ENCODE measurements around the gene PLXNA4. TPM values are rescaled to one million over a fixed set of nuclear protein-coding genes. Genes with fewer than 3 reads are reported as not detected.

The PLXNA4 gene
- total and polyA plus RNA-seq, 4 donors, result 0.04 to 1.1 (median 0.41) TPM

GRCh38 chr7:132362059-132362458, 214.2 kb downstream of the PLXNA4 start:
- DNase-seq (ENCODE audit: low spot score), result no peak
- H3K27ac ChIP-seq (ENCODE audit: low read depth in 1 of 2, low read length in 2 of 2), result no peak overlapping the region
- no peak overlapping the region for H3K4me3 ChIP-seq (ENCODE audit: low read depth in 1 of 3, low read length in 3 of 3)
- TF ChIP-seq FOXA2 (IDR thresholded peaks at IDR 0.05), result no peak
- no peak for TF ChIP-seq ATF3 (IDR thresholded peaks at IDR 0.05)
- TF ChIP-seq MAX (IDR thresholded peaks at IDR 0.05), result no peak
- no peak for TF ChIP-seq HNF4A (conservative IDR thresholded peaks at IDR 0.05)
- no peak for TF ChIP-seq REST (IDR thresholded peaks at IDR 0.05)
- TF ChIP-seq JUND (IDR thresholded peaks at IDR 0.05), result no peak
- TF ChIP-seq NR2F2 (IDR thresholded peaks at IDR 0.05), result no peak
- no peak for TF ChIP-seq RXRA (IDR thresholded peaks at IDR 0.05)
- no peak for TF ChIP-seq TAF1 (conservative IDR thresholded peaks at IDR 0.05)
- H3K27me3 ChIP-seq (ENCODE audit: control insufficient read depth in 4 of 4, insufficient read depth in 4 of 4, low read length in 3 of 4), result no peaks in the 10 kb centered on the region
- H3K9me3 ChIP-seq (ENCODE audit: control insufficient read depth in 4 of 4, low read length in 3 of 4), result peaks cover 0 to 7% (median under 1%) of the 10 kb centered on the region in 4 donors
- WGBS, result 95% methylated on average over 2 of the region's 2 CpGs
- peaks cover 0 to 4% (median 3%) of the 10 kb centered on the region in 4 donors for H3K4me1 ChIP-seq (ENCODE audit: control insufficient read depth in 4 of 4, insufficient read depth in 4 of 4, low read length in 3 of 4)
- no peak overlapping the region for H3K9ac ChIP-seq (ENCODE audit: low read depth in 1 of 2, low read length in 2 of 2)
- H3K36me3 ChIP-seq (ENCODE audit: control insufficient read depth in 4 of 4, insufficient read depth in 3 of 4, low read depth in 1 of 4, low read length in 3 of 4), result no peaks in the 10 kb centered on the region

GRCh38 chr7:132361146-132361545, 215.1 kb downstream of the PLXNA4 start:
- H3K4me3 ChIP-seq (ENCODE audit: low read depth in 1 of 3, low read length in 3 of 3), result no peak overlapping the region
- no peak overlapping the region for H3K27ac ChIP-seq (ENCODE audit: low read depth in 1 of 2, low read length in 2 of 2)
- DNase-seq (ENCODE audit: low spot score), result no peak
- no peaks in the 10 kb centered on the region for H3K36me3 ChIP-seq (ENCODE audit: control insufficient read depth in 4 of 4, insufficient read depth in 3 of 4, low read depth in 1 of 4, low read length in 3 of 4)
- no peak for TF ChIP-seq RXRA (IDR thresholded peaks at IDR 0.05)
- TF ChIP-seq TAF1 (conservative IDR thresholded peaks at IDR 0.05), result no peak
- no peak for TF ChIP-seq ATF3 (IDR thresholded peaks at IDR 0.05)
- no peak for TF ChIP-seq CTCF (IDR thresholded peaks at IDR 0.05; ENCODE audit: low read depth, low read length, missing input control)
- TF ChIP-seq REST (IDR thresholded peaks at IDR 0.05), result no peak
- TF ChIP-seq HNF4A (conservative IDR thresholded peaks at IDR 0.05), result no peak
- no peak for TF ChIP-seq YY1 (IDR thresholded peaks at IDR 0.05)
- no peak for TF ChIP-seq RAD21 (IDR thresholded peaks at IDR 0.05)
- TF ChIP-seq FOXA1 (IDR thresholded peaks at IDR 0.05), result no peak
- TF ChIP-seq GABPA (IDR thresholded peaks at IDR 0.05 in 1 of 2, conservative IDR thresholded peaks at IDR 0.05 in 1 of 2), result no peak
- TF ChIP-seq HNF4G (IDR thresholded peaks at IDR 0.05), result no peak
- TF ChIP-seq MAX (IDR thresholded peaks at IDR 0.05), result no peak
- TF ChIP-seq SP1 (IDR thresholded peaks at IDR 0.05), result no peak
- no peaks in the 10 kb centered on the region for H3K27me3 ChIP-seq (ENCODE audit: control insufficient read depth in 4 of 4, insufficient read depth in 4 of 4, low read length in 3 of 4)
- WGBS, result 85% methylated on average over 5 of the region's 5 CpGs
- H3K9ac ChIP-seq (ENCODE audit: low read depth in 1 of 2, low read length in 2 of 2), result no peak overlapping the region
- H3K9me3 ChIP-seq (ENCODE audit: control insufficient read depth in 4 of 4, low read length in 3 of 4), result peaks cover 0 to 7% (median under 1%) of the 10 kb centered on the region in 4 donors
- no peaks in the 10 kb centered on the region for H3K4me1 ChIP-seq (ENCODE audit: control insufficient read depth in 4 of 4, insufficient read depth in 4 of 4, low read length in 3 of 4)
